ENCODE measurements around the gene MCEE. TPM values are rescaled to one million over a fixed set of nuclear protein-coding genes. Genes with fewer than 3 reads are reported as not detected.

MCEE gene
- total RNA-seq, 1 donor from 2014 or later = 24.7 TPM

DNA sequence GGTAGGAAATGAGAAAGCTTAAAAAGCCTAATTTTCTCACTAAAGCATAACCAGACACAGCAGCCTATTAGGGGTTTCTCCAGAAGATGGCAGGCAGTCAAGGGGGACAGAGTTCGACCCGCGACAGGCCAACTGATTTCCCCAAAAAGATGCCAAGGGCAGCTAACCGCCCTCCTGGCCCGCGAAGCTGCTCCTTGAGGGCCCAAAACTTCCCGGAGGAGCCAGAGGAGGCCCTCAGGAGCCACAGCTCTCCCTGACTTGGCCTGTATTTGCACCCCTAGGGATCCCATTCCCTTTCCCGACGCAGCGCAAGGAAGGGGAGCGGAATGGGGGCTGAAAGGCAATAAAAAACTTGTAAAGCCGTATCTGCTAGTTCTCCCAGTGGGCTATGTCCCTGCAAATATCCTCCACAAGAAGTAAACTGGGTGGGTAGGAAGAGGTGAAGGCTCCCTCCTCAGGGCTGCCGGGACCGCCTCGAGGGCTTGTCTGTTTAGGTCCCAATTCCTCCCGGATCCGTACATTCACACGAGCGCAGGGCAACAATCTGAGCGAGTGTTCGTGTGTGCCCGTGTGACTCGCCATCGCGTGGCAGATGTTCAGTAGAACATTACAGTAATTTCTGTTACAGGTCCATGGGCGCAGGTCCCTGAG is 62.3 kb downstream of the MCEE start:
- Histone ChIP-seq H3F3A (ENCODE audit: low read depth) (no peaks in the 10 kb centered on the region), H3K4me3 (peak overlapping the region; percentile 62), H4K20me1 (ENCODE audit: low read depth) (no peaks in the 10 kb centered on the region), H3K4me2 (peak overlapping the region; percentile 88), H3K9me3 (ENCODE audit: low read depth) (no peaks in the 10 kb centered on the region), H3K9ac (peak overlapping the region; percentile 33), H2AFZ (replicated peaks) (peak overlapping the region; percentile 82), H3K36me3 (no peaks in the 10 kb centered on the region), H3K4me1 (peaks cover 12% of the 10 kb centered on the region), H3K79me2 (ENCODE audit: low read depth) (peaks cover 19% of the 10 kb centered on the region), H3K27me3 (peaks cover 24% of the 10 kb centered on the region), H3K27ac (no peak overlapping the region)
- Mint-ChIP-seq H3K27ac (peak overlapping the region; percentile 90), H3K4me1 (peaks cover 18% of the 10 kb centered on the region), H3K36me3 (no peaks in the 10 kb centered on the region), H3K4me3 (peak overlapping the region; percentile 97), H3K27me3 (ENCODE audit: insufficient read depth, low read depth) (peaks cover 10% of the 10 kb centered on the region), H3K9me3 (no peaks in the 10 kb centered on the region)
- TF ChIP-seq, protein P1, sequence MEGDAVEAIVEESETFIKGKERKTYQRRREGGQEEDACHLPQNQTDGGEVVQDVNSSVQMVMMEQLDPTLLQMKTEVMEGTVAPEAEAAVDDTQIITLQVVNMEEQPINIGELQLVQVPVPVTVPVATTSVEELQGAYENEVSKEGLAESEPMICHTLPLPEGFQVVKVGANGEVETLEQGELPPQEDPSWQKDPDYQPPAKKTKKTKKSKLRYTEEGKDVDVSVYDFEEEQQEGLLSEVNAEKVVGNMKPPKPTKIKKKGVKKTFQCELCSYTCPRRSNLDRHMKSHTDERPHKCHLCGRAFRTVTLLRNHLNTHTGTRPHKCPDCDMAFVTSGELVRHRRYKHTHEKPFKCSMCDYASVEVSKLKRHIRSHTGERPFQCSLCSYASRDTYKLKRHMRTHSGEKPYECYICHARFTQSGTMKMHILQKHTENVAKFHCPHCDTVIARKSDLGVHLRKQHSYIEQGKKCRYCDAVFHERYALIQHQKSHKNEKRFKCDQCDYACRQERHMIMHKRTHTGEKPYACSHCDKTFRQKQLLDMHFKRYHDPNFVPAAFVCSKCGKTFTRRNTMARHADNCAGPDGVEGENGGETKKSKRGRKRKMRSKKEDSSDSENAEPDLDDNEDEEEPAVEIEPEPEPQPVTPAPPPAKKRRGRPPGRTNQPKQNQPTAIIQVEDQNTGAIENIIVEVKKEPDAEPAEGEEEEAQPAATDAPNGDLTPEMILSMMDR (IDR thresholded peaks at IDR 0.05) = peak; percentile 10
- TF ChIP-seq EZH2phosphoT487 (IDR thresholded peaks at IDR 0.05) = no peak
- DNase-seq (ENCODE audit: low spot score) = no peak

DNA sequence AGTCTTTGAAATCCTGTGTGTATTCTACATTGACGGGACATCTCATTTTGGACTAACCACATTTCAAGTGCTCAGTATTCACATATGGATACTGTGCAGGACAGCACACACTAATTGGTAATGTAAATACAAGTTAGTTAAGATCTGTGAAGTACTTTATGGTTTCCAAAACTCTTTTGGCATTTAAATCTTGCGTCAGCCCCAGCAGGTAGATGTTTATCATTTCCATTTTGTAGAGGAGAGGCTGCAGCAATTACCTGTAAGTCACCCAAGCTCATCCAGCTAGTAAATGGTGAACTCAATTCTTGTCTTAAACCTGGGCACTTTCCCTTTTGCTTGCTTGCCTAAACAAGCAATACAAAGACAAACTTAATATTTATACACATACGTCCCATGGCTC is 63.2 kb downstream of the MCEE start:
- no peak overlapping the region for H3K4me3 ChIP-seq
- Mint-ChIP-seq H3K4me3 (peak overlapping the region; percentile 48), H3K27me3 (ENCODE audit: insufficient read depth, low read depth) (peaks cover 10% of the 10 kb centered on the region), H3K9me3 (no peaks in the 10 kb centered on the region), H3K36me3 (no peaks in the 10 kb centered on the region), H3K27ac (no peak overlapping the region), H3K4me1 (peaks cover 18% of the 10 kb centered on the region)
- peaks cover 19% of the 10 kb centered on the region for H3K79me2 ChIP-seq (ENCODE audit: low read depth)
- TF ChIP-seq, protein P1 (IDR thresholded peaks at IDR 0.05) = no peak
- TF ChIP-seq EZH2 (IDR thresholded peaks at IDR 0.05) = no peak
- no peak for TF ChIP-seq EZH2phosphoT487 (IDR thresholded peaks at IDR 0.05)
- H3K27ac ChIP-seq = no peak overlapping the region
- no peak for DNase-seq (ENCODE audit: low spot score)
- no peak overlapping the region for H3K9ac ChIP-seq
- no peak overlapping the region for H2AFZ ChIP-seq (replicated peaks)
- H3F3A ChIP-seq (ENCODE audit: low read depth) = no peaks in the 10 kb centered on the region
- H3K36me3 ChIP-seq = no peaks in the 10 kb centered on the region
- no peaks in the 10 kb centered on the region for H4K20me1 ChIP-seq (ENCODE audit: low read depth)
- H3K4me1 ChIP-seq = peaks cover 12% of the 10 kb centered on the region
- H3K9me3 ChIP-seq (ENCODE audit: low read depth) = no peaks in the 10 kb centered on the region
- H3K27me3 ChIP-seq = peaks cover 30% of the 10 kb centered on the region
- H3K4me2 ChIP-seq = no peak overlapping the region

DNA sequence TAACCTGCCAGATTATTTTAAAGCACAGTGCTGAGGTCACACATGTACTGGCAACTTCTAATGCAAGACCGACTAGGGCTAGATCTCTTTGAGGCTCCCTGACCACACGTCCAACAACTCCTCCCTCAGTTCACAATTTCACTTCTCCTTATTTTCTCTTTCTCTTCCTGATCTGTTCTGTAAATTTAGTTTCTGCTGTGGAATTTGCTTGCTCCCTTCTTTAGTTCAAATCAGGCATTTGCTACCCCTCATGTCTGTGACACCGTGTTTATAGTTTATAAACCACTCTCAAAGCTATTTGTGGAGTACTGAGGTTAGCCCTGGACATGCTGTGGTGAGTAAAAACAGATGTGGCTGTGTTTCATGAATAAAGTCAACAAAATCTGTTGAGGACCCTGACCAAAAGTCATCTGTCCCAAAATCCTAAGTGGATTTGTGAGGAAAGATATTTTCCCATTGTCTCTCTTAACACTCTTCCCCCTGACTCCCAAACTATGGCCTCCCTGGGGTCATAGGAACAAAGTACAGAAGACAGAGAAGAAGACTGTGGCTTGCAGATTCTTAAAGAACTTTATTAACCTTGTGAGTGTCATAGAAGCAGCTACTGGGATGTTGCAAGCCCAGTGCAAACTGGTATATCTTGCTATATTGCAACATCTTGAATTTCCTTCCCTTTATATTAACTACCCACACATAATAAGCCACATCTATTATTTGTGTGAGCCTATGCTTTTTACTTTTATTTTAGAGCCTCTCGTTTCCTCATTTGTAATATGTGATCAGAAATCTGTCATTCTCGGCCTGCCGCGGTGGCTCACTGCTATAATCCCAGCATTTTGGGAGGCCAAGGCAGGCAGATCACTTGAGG is 65.0 kb downstream of the MCEE start:
- Histone ChIP-seq H3K9me3 (ENCODE audit: low read depth) (no peaks in the 10 kb centered on the region), H3F3A (ENCODE audit: low read depth) (no peaks in the 10 kb centered on the region), H4K20me1 (ENCODE audit: low read depth) (no peaks in the 10 kb centered on the region), H3K27ac (no peak overlapping the region), H3K4me2 (no peak overlapping the region), H3K4me3 (no peak overlapping the region), H3K27me3 (peaks cover 40% of the 10 kb centered on the region), H3K79me2 (ENCODE audit: low read depth) (peaks cover 13% of the 10 kb centered on the region), H3K9ac (no peak overlapping the region), H3K36me3 (no peaks in the 10 kb centered on the region), H3K4me1 (peaks cover 12% of the 10 kb centered on the region), H2AFZ (replicated peaks) (no peak overlapping the region)
- Mint-ChIP-seq H3K36me3 (no peaks in the 10 kb centered on the region), H3K9me3 (no peaks in the 10 kb centered on the region), H3K27ac (no peak overlapping the region), H3K27me3 (ENCODE audit: insufficient read depth, low read depth) (peaks cover 12% of the 10 kb centered on the region), H3K4me1 (peaks cover 15% of the 10 kb centered on the region), H3K4me3 (no peak overlapping the region)
- TF ChIP-seq EZH2phosphoT487 (IDR thresholded peaks at IDR 0.05) = no peak
- no peak for TF ChIP-seq EZH2 (IDR thresholded peaks at IDR 0.05)
- TF ChIP-seq, protein P1 (IDR thresholded peaks at IDR 0.05) = no peak
- DNase-seq (ENCODE audit: low spot score) = no peak
